Neural cell (in vitro differentiated cells): Measurements from ENCODE around the gene FBXL22. TPM values are rescaled to one million over a fixed set of nuclear protein-coding genes. Genes with fewer than 3 reads are reported as not detected.

ENCODE experiments used
- H2AFZ ChIP-seq: fragments of 200-600, 300-800 bp; sonication (generic), shearing (Covaris generic); 2 replicates; pipeline ENCODE4 v1.6.0; 2014; ENCODE audit warnings: low read depth, mild to moderate bottlenecking, antibody characterized with exemption, low read length, moderate library complexity
- H3F3A ChIP-seq: fragments of 200-600 bp; shearing (Covaris generic); 2 replicates; pipeline ENCODE4 v1.6.1; 2016; ENCODE audit warnings: mild to moderate bottlenecking, moderate library complexity, mixed read lengths, antibody characterized with exemption, low read length; ENCODE audit not compliant: insufficient read depth, poor library complexity, severe bottlenecking
- H3K27ac ChIP-seq: fragments of 200-600, 300-800 bp; sonication (generic), shearing (Covaris generic); 2 replicates; pipeline ENCODE4 v1.5.1; 2014; ENCODE audit warnings: mild to moderate bottlenecking, low read length, moderate library complexity
- H3K27me3 ChIP-seq: fragments of 300-800, 200-600 bp; sonication (generic), shearing (Covaris generic); 2 replicates; pipeline ENCODE4 v1.6.0; 2014; ENCODE audit warnings: mild to moderate bottlenecking, low read depth, low read length, moderate library complexity; ENCODE audit not compliant: insufficient read depth
- H3K36me3 ChIP-seq: fragments of 300-800, 200-600 bp; sonication (generic), shearing (Covaris generic); 2 replicates; pipeline ENCODE4 v1.5.1; 2014; ENCODE audit warnings: mild to moderate bottlenecking, antibody characterized with exemption, low read length, moderate library complexity; ENCODE audit not compliant: insufficient read depth
- H3K4me2 ChIP-seq: fragments of 300-800, 200-600 bp; sonication (generic), shearing (Covaris generic); 2 replicates; pipeline ENCODE4 v1.6.0; 2014; ENCODE audit warnings: mild to moderate bottlenecking, low read length
- H3K4me3 ChIP-seq: fragments of 300-800, 200-600 bp; sonication (generic), shearing (Covaris generic); 2 replicates; pipeline ENCODE4 v1.5.1; 2014; ENCODE audit warnings: mild to moderate bottlenecking, low read length, moderate library complexity
- H3K79me2 ChIP-seq: fragments of 200-600 bp; shearing (Covaris generic); replicated peaks from 2 replicates; pipeline ENCODE4 v1.6.0; 2014; ENCODE audit warnings: mild to moderate bottlenecking, low read length, moderate library complexity; ENCODE audit not compliant: insufficient read depth
- H3K9ac ChIP-seq: fragments of 300-800, 200-600 bp; sonication (generic), shearing (Covaris generic); 2 replicates; pipeline ENCODE4 v1.6.1; 2016; ENCODE audit warnings: mild to moderate bottlenecking, low read length, mixed read lengths
- H3K9me2 ChIP-seq: fragments of 200-600 bp; shearing (Covaris generic); 2 replicates; pipeline ENCODE4 v1.6.1; 2016; ENCODE audit warnings: mild to moderate bottlenecking, low read length, mixed read lengths; ENCODE audit not compliant: insufficient read depth
- H3K9me3 ChIP-seq: fragments of 200-600, 300-800 bp; sonication (generic), shearing (Covaris generic); 2 replicates; pipeline ENCODE4 v1.6.1; 2016; ENCODE audit warnings: mild to moderate bottlenecking, mixed run types, low read length, moderate library complexity, mixed read lengths
- H4K20me1 ChIP-seq: fragments of 200-600 bp; shearing (Covaris generic); 2 replicates; pipeline ENCODE4 v1.6.1; 2016; ENCODE audit warnings: mild to moderate bottlenecking, mixed run types; ENCODE audit not compliant: insufficient read depth
- EP300 ChIP-seq: fragments of 450-650 bp; conservative IDR thresholded peaks from 2 replicates; pipeline ENCODE4 v1.6.1; 2014; ENCODE audit warnings: antibody characterized with exemption, mild to moderate bottlenecking, moderate library complexity; ENCODE audit not compliant: poor library complexity, severe bottlenecking
- EZH2 ChIP-seq: fragments of 200-600, 300-800 bp; shearing (Covaris generic), sonication (generic); IDR thresholded peaks from 2 replicates; pipeline ENCODE4 v1.6.1; 2014; ENCODE audit warnings: antibody characterized with exemption, low read length, borderline replicate concordance, mild to moderate bottlenecking; ENCODE audit not compliant: insufficient read depth, poor library complexity, severe bottlenecking
- MXI1 ChIP-seq: fragments of 450-650 bp; conservative IDR thresholded peaks from 2 replicates; pipeline ENCODE4 v1.6.1; 2014; ENCODE audit warnings: antibody characterized with exemption, mild to moderate bottlenecking; ENCODE audit not compliant: poor library complexity, severe bottlenecking
- POLR2AphosphoS5 ChIP-seq: IDR thresholded peaks from 2 replicates; pipeline ENCODE4 v1.6.1; 2012
- RAD21 ChIP-seq: fragments of 450-650 bp; conservative IDR thresholded peaks from 2 replicates; pipeline ENCODE4 v1.6.1; 2014; ENCODE audit warnings: antibody characterized with exemption, mild to moderate bottlenecking, moderate library complexity
- SMC3 ChIP-seq: fragments of 450-650 bp; conservative IDR thresholded peaks from 2 replicates; pipeline ENCODE4 v1.6.1; 2014; ENCODE audit warnings: antibody characterized with exemption, mild to moderate bottlenecking, moderate library complexity; ENCODE audit not compliant: poor library complexity
- TAF1 ChIP-seq: IDR thresholded peaks from 2 replicates; pipeline ENCODE4 v1.6.1; 2012; ENCODE audit warnings: low read depth
- polyA plus RNA-seq: library from polyadenylated mRNA; depleted of rRNA; stranded (reverse); fragments of >200 nt; gene quantifications from 2 replicates; pipeline ENCODE4 v1.2.3, GENCODE V29; 2014
- TF ChIP-seq, protein P1 (sequence below): IDR thresholded peaks from 2 replicates; pipeline ENCODE4 v1.6.1; 2012; ENCODE audit warnings: borderline replicate concordance
- TF ChIP-seq, protein P2 (sequence below): fragments of 450-650 bp; IDR thresholded peaks from 2 replicates; pipeline ENCODE4 v1.5.1; 2014; ENCODE audit warnings: antibody characterized with exemption, mild to moderate bottlenecking, moderate library complexity; ENCODE audit not compliant: poor library complexity, severe bottlenecking

Gene FBXL22
- polyA plus RNA-seq, 1 donor from 2014 or later = 0.41 TPM

DNA sequence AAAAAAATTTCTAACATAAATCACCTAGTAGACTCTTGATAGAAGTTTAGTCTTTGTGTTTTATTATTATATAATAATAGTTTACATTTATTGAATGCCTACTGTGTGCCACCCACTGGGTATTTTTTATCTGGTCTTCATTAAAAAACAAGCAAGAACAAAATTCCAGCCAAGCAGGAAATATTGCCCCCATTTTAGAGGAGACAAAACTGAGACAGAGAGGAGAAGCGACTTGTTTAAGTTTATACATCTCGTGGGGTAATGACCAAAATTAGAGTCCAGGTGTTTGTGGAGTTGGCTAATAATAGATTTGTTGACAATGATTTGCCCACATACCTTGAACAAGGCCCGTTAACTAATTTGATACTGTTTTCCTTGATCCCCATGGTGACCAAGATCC, 33.1 kb upstream of the FBXL22 start:
- H3K9me2 ChIP-seq = no peaks in the 10 kb centered on the region
- no peaks in the 10 kb centered on the region for H3K9me3 ChIP-seq
- H2AFZ ChIP-seq = no peak overlapping the region
- H3K4me2 ChIP-seq = no peak overlapping the region
- no peak overlapping the region for H3K4me3 ChIP-seq
- H3K9ac ChIP-seq = no peak overlapping the region
- H3K36me3 ChIP-seq = peaks cover 4% of the 10 kb centered on the region
- H3F3A ChIP-seq = no peaks in the 10 kb centered on the region
- no peak overlapping the region for H3K27ac ChIP-seq
- no peak for TF ChIP-seq SMC3
- TF ChIP-seq, protein P1, sequence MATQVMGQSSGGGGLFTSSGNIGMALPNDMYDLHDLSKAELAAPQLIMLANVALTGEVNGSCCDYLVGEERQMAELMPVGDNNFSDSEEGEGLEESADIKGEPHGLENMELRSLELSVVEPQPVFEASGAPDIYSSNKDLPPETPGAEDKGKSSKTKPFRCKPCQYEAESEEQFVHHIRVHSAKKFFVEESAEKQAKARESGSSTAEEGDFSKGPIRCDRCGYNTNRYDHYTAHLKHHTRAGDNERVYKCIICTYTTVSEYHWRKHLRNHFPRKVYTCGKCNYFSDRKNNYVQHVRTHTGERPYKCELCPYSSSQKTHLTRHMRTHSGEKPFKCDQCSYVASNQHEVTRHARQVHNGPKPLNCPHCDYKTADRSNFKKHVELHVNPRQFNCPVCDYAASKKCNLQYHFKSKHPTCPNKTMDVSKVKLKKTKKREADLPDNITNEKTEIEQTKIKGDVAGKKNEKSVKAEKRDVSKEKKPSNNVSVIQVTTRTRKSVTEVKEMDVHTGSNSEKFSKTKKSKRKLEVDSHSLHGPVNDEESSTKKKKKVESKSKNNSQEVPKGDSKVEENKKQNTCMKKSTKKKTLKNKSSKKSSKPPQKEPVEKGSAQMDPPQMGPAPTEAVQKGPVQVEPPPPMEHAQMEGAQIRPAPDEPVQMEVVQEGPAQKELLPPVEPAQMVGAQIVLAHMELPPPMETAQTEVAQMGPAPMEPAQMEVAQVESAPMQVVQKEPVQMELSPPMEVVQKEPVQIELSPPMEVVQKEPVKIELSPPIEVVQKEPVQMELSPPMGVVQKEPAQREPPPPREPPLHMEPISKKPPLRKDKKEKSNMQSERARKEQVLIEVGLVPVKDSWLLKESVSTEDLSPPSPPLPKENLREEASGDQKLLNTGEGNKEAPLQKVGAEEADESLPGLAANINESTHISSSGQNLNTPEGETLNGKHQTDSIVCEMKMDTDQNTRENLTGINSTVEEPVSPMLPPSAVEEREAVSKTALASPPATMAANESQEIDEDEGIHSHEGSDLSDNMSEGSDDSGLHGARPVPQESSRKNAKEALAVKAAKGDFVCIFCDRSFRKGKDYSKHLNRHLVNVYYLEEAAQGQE = no peak
- no peak for TF ChIP-seq EP300
- TF ChIP-seq POLR2AphosphoS5 = no peak
- no peak for TF ChIP-seq TAF1
- no peak for TF ChIP-seq EZH2
- TF ChIP-seq, protein P2, sequence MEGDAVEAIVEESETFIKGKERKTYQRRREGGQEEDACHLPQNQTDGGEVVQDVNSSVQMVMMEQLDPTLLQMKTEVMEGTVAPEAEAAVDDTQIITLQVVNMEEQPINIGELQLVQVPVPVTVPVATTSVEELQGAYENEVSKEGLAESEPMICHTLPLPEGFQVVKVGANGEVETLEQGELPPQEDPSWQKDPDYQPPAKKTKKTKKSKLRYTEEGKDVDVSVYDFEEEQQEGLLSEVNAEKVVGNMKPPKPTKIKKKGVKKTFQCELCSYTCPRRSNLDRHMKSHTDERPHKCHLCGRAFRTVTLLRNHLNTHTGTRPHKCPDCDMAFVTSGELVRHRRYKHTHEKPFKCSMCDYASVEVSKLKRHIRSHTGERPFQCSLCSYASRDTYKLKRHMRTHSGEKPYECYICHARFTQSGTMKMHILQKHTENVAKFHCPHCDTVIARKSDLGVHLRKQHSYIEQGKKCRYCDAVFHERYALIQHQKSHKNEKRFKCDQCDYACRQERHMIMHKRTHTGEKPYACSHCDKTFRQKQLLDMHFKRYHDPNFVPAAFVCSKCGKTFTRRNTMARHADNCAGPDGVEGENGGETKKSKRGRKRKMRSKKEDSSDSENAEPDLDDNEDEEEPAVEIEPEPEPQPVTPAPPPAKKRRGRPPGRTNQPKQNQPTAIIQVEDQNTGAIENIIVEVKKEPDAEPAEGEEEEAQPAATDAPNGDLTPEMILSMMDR = no peak
- TF ChIP-seq MXI1 = no peak
- no peak for TF ChIP-seq RAD21
- no peaks in the 10 kb centered on the region for H3K79me2 ChIP-seq
- H3K27me3 ChIP-seq = no peaks in the 10 kb centered on the region
- H4K20me1 ChIP-seq = no peaks in the 10 kb centered on the region

DNA sequence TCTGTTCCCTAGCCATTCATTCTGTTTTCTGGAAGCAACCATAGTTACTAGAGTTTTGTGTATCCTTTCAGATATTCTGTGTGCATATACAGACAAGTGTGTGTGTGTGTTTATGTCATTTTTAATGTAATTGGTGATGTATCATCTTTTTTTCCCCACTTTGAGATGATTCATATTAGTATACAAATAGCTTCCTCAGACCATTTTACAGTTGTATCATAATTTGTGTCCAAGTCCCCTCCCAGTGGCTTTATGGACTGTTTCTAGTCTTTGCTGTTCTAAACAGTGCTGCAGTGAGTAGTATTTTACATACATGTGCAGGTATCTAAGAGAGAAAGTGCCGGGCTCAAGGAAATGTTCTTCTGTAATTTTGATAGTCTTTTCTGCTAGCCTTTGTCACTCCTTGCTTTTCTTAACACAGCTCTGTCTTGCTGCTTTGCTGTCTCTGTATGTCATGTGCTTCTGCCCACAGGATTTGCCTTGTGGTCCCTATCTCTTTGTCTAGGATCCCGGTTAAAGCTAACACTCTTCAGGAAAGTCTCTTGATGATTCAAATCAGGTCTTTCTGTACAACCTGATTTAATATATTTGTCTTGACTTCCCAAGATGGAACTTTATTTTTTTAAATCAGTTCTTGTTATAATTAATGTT, 31.5 kb upstream of the FBXL22 start:
- no peak overlapping the region for H3K9ac ChIP-seq
- no peaks in the 10 kb centered on the region for H3K27me3 ChIP-seq
- peaks cover 4% of the 10 kb centered on the region for H3K36me3 ChIP-seq
- TF ChIP-seq, protein P1 = no peak
- TF ChIP-seq SMC3 (no peak), EP300 (no peak)
- no peak overlapping the region for H2AFZ ChIP-seq
- H3K27ac ChIP-seq = no peak overlapping the region
- no peak overlapping the region for H3K4me2 ChIP-seq
- H3K9me3 ChIP-seq = no peaks in the 10 kb centered on the region
- H4K20me1 ChIP-seq = no peaks in the 10 kb centered on the region
- no peaks in the 10 kb centered on the region for H3K79me2 ChIP-seq
- no peaks in the 10 kb centered on the region for H3K9me2 ChIP-seq
- no peaks in the 10 kb centered on the region for H3F3A ChIP-seq
- no peak overlapping the region for H3K4me3 ChIP-seq
